GM23248 (cell line): ENCODE data around the gene TC2N. TPM values are rescaled to one million over a fixed set of nuclear protein-coding genes. Genes with fewer than 3 reads are reported as not detected.
"Not testable (repeated sequence)": the region's sequence is repeated elsewhere in the genome, so short reads cannot be mapped to it uniquely, and the experiment has no call there.

Experiments
- DNase-seq: peaks from one replicate; pipeline ENCODE4 v3.0.0-alpha.2; 2015
- H2AFZ ChIP-seq: fragments of 200-600 bp; sonication (generic); 2 replicates; pipeline ENCODE4 v1.6.1; 2016; ENCODE audit warnings: antibody characterized with exemption
- H3F3A ChIP-seq: fragments of 200-600 bp; sonication (generic); 2 replicates; pipeline ENCODE4 v1.6.1; 2016; ENCODE audit warnings: mild to moderate bottlenecking, antibody characterized with exemption, mixed run types; ENCODE audit not compliant: insufficient read depth
- H3K27ac ChIP-seq: fragments of 200-600 bp; sonication (generic); 2 replicates; pipeline ENCODE4 v1.5.1; 2016; ENCODE audit warnings: mild to moderate bottlenecking
- H3K27me3 ChIP-seq: fragments of 200-600 bp; sonication (generic); replicated peaks from 2 replicates; pipeline ENCODE4 v1.6.1; 2016; ENCODE audit warnings: mild to moderate bottlenecking; ENCODE audit not compliant: insufficient read depth
- H3K36me3 ChIP-seq: fragments of 200-600 bp; sonication (generic); 2 replicates; pipeline ENCODE4 v1.6.1; 2016; ENCODE audit warnings: low read depth, mild to moderate bottlenecking
- H3K4me1 ChIP-seq: fragments of 200-600 bp; sonication (generic); 2 replicates; pipeline ENCODE4 v1.6.1; 2016; ENCODE audit warnings: mild to moderate bottlenecking; ENCODE audit not compliant: insufficient read depth
- H3K4me2 ChIP-seq: fragments of 200-600 bp; sonication (generic); one replicate; pipeline ENCODE4 v1.6.1; 2016; ENCODE audit warnings: mild to moderate bottlenecking; ENCODE audit not compliant: unreplicated experiment
- H3K4me3 ChIP-seq: fragments of 200-600 bp; sonication (generic); 2 replicates; pipeline ENCODE4 v1.5.1; 2016; ENCODE audit warnings: mild to moderate bottlenecking
- H3K79me2 ChIP-seq: fragments of 200-600 bp; sonication (generic); 2 replicates; pipeline ENCODE4 v1.6.1; 2016; ENCODE audit warnings: mild to moderate bottlenecking; ENCODE audit not compliant: insufficient read depth
- H3K9ac ChIP-seq: fragments of 200-600 bp; sonication (generic); 2 replicates; pipeline ENCODE4 v1.6.1; 2016; ENCODE audit warnings: mild to moderate bottlenecking
- H3K9me2 ChIP-seq: fragments of 200-600 bp; sonication (generic); 2 replicates; pipeline ENCODE4 v1.6.1; 2016; ENCODE audit warnings: mixed run types, mild to moderate bottlenecking, moderate library complexity; ENCODE audit not compliant: insufficient read depth
- H3K9me3 ChIP-seq: fragments of 200-600 bp; sonication (generic); one replicate; pipeline ENCODE4 v1.6.1; 2017; ENCODE audit warnings: low read depth
- H4K20me1 ChIP-seq: fragments of 200-600 bp; sonication (generic); 2 replicates; pipeline ENCODE4 v1.6.0; 2016; ENCODE audit not compliant: insufficient read depth
- EZH2 ChIP-seq: fragments of 200-600 bp; sonication (generic); IDR thresholded peaks from 2 replicates; pipeline ENCODE4 v1.6.1; 2018; ENCODE audit warnings: antibody characterized with exemption, mild to moderate bottlenecking; ENCODE audit not compliant: insufficient read depth, poor library complexity, severe bottlenecking
- EZH2phosphoT487 ChIP-seq: fragments of 200-600 bp; sonication (generic); IDR thresholded peaks from 2 replicates; pipeline ENCODE4 v1.6.1; 2018; ENCODE audit warnings: antibody characterized with exemption, moderate library complexity, mild to moderate bottlenecking, low read depth; ENCODE audit not compliant: insufficient read depth
- WGBS, 2 experiments: methylation state at CpG; one replicate each; pipeline ENCODE4 v1.1.6; 2015 to 2017; ENCODE audit warnings: low lambda C conversion rate in 2 of 2, low coverage in 1 of 2; ENCODE audit errors: missing lambda C conversion rate in 2 of 2; 5-methylcytosine and 5-hydroxymethylcytosine counted together
- in situ Hi-C: fragments of 300-500 bp; cut with MboI; formaldehyde crosslinking; loops from 2 replicates; pipeline ENCODE4 v1.15.0; 2020
- polyA plus RNA-seq: library from polyadenylated mRNA; unstranded; fragments of >200 nt; fragmentation: Nextera tagmentation; extraction: Ambion mirVana; gene quantifications from 2 replicates; pipeline ENCODE4 v1.2.1, GENCODE V29; 2016
- total RNA-seq: library from RNA; depleted of rRNA; stranded (reverse); fragments of >200 nt; shearing (Covaris generic); gene quantifications from 2 replicates; pipeline ENCODE4 v1.2.3, GENCODE V29; 2014

Gene TC2N
- total and polyA plus RNA-seq, 2 experiments from 2014 or later = 0.34 to 0.65 TPM

DNA sequence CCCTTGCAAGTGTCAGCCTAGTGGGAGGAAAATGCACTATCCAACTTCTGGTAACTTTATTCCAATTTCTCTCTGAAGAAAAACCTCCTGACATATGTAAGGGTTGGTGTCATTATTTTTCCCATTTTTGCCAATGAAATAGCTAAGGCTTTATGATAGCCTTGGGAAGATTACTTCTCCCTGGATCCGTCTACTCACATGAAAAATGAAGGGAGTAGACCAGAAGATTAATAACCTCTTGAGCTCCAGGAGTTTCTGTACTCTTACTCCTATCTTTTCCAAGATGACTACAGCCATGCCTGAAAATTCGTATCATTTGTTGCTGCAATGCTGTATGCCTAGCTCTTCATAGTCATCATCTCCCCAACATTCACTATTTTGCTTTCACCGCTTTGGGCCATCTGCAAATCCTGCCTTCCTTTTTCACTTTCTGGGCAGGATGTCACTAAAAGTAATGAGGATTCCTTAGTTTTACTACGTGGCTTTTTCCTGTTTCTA is 18.8 kb downstream of the TC2N start:
- Histone ChIP-seq H3K9me3 (no peaks in the 10 kb centered on the region), H4K20me1 (no peaks in the 10 kb centered on the region)
- WGBS, 2 experiments = 70 to 73% methylated on average over 4 of the region's 4 CpGs

DNA sequence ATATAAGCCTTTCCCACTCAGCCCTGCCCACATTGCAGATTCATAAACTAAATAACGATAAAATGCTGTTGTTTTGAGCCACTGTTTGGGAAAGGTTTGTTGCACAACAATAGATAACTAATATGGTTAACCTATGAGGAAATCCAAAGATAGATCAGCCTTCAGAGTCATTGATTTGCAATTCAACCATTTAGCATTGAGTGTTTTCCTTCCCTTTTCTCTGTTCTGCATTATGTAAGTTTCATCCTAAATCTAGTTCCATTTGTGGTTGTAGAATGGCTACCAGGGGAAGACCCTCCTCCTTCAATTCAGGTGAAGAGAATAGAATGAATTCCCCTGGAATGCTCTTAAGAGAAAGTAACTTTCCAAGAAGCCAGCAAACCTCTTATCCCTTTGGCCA is 19.6 kb downstream of the TC2N start:
- Histone ChIP-seq H4K20me1 (no peaks in the 10 kb centered on the region), H2AFZ (no peak overlapping the region), H3K4me2 (no peak overlapping the region), H3K36me3 (no peaks in the 10 kb centered on the region), H3K4me1 (no peaks in the 10 kb centered on the region), H3K27me3 (no peaks in the 10 kb centered on the region), H3K27ac (no peak overlapping the region), H3F3A (no peaks in the 10 kb centered on the region), H3K4me3 (no peak overlapping the region), H3K9ac (no peak overlapping the region), H3K9me2 (no peaks in the 10 kb centered on the region), H3K9me3 (no peaks in the 10 kb centered on the region), H3K79me2 (no peaks in the 10 kb centered on the region)
- 84 to 88% methylated on average over 1 of the region's 1 CpG for WGBS, 2 experiments
- in situ Hi-C loops = no loop called here
- DNase-seq = no peak
- no peak for TF ChIP-seq EZH2
- TF ChIP-seq EZH2phosphoT487 = no peak

More for the DNA sequence above, 18.8 kb downstream of the TC2N start:
- H3K27ac ChIP-seq = no peak overlapping the region
- DNase-seq = no peak
- no peak overlapping the region for H2AFZ ChIP-seq
- no peaks in the 10 kb centered on the region for H3K79me2 ChIP-seq
- TF ChIP-seq EZH2phosphoT487 = no peak
- no peak for TF ChIP-seq EZH2
- H3K27me3 ChIP-seq = no peaks in the 10 kb centered on the region
- no peak overlapping the region for H3K4me3 ChIP-seq
- H3K36me3 ChIP-seq = no peaks in the 10 kb centered on the region
- H3K9me2 ChIP-seq = no peaks in the 10 kb centered on the region
- no peaks in the 10 kb centered on the region for H3K4me1 ChIP-seq
- H3F3A ChIP-seq = no peaks in the 10 kb centered on the region
- in situ Hi-C loops = no loop called here
- H3K9ac ChIP-seq = no peak overlapping the region
- H3K4me2 ChIP-seq = no peak overlapping the region

DNA sequence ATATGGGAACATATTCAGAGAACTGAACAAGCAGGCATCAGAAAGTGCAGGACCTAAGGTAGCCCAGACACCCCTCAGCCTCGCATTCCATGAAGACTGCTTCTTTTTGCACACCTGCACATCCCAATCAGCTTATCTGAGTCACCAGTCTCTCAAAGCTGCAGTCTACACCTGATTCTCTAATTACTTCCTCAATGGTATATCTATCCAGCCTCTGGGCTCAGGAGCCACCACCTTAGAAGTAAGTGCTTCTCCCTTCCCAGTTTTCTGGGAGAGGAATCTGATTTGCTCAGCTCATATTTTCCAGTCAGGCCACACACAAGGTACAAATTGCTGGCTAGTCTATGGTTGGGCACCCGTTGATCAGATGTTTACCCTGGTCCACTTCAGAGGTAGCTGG is 21.7 kb downstream of the TC2N start:
- Histone ChIP-seq H3K27me3 (no peaks in the 10 kb centered on the region), H3K9ac (no peak overlapping the region), H3K4me2 (no peak overlapping the region), H3K36me3 (no peaks in the 10 kb centered on the region), H3K4me3 (no peak overlapping the region), H4K20me1 (no peaks in the 10 kb centered on the region), H3K27ac (no peak overlapping the region), H3K4me1 (peaks cover 9% of the 10 kb centered on the region; the same call in 1 of the 2 replicates), H3K79me2 (no peaks in the 10 kb centered on the region), H3F3A (no peaks in the 10 kb centered on the region), H2AFZ (no peak overlapping the region), H3K9me3 (no peaks in the 10 kb centered on the region), H3K9me2 (no peaks in the 10 kb centered on the region)
- no peak for DNase-seq
- WGBS, 2 experiments = 60 to 61% methylated on average over 2 of the region's 2 CpGs
- in situ Hi-C loops = no loop called here
- TF ChIP-seq EZH2 = no peak
- no peak for TF ChIP-seq EZH2phosphoT487

DNA sequence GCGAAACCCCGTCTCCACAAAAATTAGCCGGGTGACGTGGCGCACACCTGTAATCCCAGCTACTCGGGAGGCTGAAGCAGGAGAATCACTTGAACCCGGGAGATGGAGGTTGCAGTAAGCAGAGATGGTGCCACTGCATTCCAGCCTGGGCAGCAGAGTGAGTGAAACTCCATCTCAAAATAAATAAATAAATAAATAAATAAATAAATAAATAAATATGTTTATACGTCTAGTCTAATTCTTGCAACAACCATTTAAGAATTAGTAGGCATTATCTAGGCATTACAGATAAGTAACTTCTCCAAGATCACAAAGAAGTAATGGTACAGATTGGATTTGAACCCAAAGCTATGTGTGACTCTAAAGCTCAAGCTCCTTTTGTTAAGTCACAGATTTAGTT is 22.3 kb downstream of the TC2N start:
- peaks cover 12% of the 10 kb centered on the region; the same call in 1 of the 2 replicates for H3K4me1 ChIP-seq
- H3K4me2 ChIP-seq, H3K9me2 ChIP-seq, H2AFZ ChIP-seq, H3K9me3 ChIP-seq, H3F3A ChIP-seq, H4K20me1 ChIP-seq, H3K79me2 ChIP-seq, H3K9ac ChIP-seq, H3K4me3 ChIP-seq, H3K27me3 ChIP-seq, H3K36me3 ChIP-seq, H3K27ac ChIP-seq, DNase-seq, in situ Hi-C loops: not testable (repeated sequence)
- 86 to 89% methylated on average over 8 of the region's 8 CpGs for WGBS, 2 experiments

DNA sequence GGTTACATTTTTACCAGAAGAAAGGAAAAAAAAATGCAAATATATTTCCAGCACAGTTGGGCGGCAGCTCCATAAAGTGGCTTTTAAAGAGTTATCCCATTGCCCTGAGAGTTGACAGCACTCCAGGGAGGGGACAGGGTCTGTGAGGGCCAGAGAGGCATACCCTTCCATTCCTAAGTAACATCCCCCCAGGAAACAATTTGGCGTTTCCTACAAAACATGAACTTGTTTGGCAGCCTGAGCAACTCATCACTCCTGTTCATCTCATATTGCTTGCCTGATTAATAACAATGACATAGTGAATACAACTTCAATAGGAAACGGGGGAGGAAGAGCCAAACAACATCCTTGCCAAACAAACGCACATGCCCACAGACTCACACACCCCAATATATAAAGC is 23.3 kb downstream of the TC2N start:
- Histone ChIP-seq H3K79me2 (no peaks in the 10 kb centered on the region), H4K20me1 (no peaks in the 10 kb centered on the region), H3F3A (no peaks in the 10 kb centered on the region), H3K36me3 (no peaks in the 10 kb centered on the region), H3K9ac (no peak overlapping the region), H3K4me2 (no peak overlapping the region), H3K27ac (no peak overlapping the region), H3K4me3 (no peak overlapping the region), H3K9me3 (no peaks in the 10 kb centered on the region), H3K27me3 (no peaks in the 10 kb centered on the region), H2AFZ (no peak overlapping the region), H3K4me1 (peaks cover 12% of the 10 kb centered on the region; the same call in 1 of the 2 replicates), H3K9me2 (no peaks in the 10 kb centered on the region; the same call in 1 of the 2 replicates)
- TF ChIP-seq EZH2 = no peak
- TF ChIP-seq EZH2phosphoT487 = no peak
- DNase-seq = no peak
- in situ Hi-C loops = no loop called here
- 68 to 69% methylated on average over 4 of the region's 4 CpGs for WGBS, 2 experiments
